GM12864 (cell line): ENCODE measurements around the gene CCSER1.
"Not testable (repeated sequence)": the region's sequence is repeated elsewhere in the genome, so short reads cannot be mapped to it uniquely, and the experiment has no call there.

Experiments used
- DNase-seq: peaks from one replicate; pipeline ENCODE4 v3.0.0-alpha.2; 2011; ENCODE audit warnings: low read depth
- H3K4me3 ChIP-seq: 2 replicates; pipeline ENCODE4 v1.5.1; 2011; ENCODE audit warnings: mild to moderate bottlenecking, low read depth, low read length, control low read depth
- TF ChIP-seq, protein P1 (sequence below): IDR thresholded peaks from 2 replicates; pipeline ENCODE4 v1.5.1; 2011; ENCODE audit warnings: low read depth, mild to moderate bottlenecking, moderate library complexity, low read length, control low read depth, inconsistent platforms; ENCODE audit errors: missing control alignments

The CCSER1 gene

DNA sequence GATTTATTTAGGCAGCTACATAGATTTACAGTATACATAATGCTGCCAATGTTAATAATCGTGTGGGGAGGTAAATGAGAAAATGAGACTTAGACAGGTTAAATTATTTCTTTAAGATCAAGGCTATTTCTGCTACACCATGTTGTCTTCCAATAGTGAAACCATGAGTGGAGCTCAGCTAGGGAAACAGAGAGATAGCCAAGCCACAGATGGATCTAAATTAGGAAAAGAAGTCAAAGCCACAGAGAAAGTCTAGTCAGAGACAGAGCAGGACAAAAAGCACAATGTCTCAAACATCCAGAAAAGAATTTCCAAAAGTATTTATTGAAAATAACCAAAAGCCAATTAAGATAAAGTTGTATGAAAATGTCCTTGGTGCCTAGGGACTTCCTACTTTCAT is 1309.4 kb downstream of the CCSER1 start:
- DNase-seq = no peak
- TF ChIP-seq, protein P1, sequence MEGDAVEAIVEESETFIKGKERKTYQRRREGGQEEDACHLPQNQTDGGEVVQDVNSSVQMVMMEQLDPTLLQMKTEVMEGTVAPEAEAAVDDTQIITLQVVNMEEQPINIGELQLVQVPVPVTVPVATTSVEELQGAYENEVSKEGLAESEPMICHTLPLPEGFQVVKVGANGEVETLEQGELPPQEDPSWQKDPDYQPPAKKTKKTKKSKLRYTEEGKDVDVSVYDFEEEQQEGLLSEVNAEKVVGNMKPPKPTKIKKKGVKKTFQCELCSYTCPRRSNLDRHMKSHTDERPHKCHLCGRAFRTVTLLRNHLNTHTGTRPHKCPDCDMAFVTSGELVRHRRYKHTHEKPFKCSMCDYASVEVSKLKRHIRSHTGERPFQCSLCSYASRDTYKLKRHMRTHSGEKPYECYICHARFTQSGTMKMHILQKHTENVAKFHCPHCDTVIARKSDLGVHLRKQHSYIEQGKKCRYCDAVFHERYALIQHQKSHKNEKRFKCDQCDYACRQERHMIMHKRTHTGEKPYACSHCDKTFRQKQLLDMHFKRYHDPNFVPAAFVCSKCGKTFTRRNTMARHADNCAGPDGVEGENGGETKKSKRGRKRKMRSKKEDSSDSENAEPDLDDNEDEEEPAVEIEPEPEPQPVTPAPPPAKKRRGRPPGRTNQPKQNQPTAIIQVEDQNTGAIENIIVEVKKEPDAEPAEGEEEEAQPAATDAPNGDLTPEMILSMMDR = no peak
- no peak overlapping the region for H3K4me3 ChIP-seq

- no peak for DNase-seq
- TF ChIP-seq, protein P1 = no peak
- no peak overlapping the region for H3K4me3 ChIP-seq
These were observed 1320.0 kb downstream of the CCSER1 start for GRCh38 chr4:91447168-91447567.

DNA sequence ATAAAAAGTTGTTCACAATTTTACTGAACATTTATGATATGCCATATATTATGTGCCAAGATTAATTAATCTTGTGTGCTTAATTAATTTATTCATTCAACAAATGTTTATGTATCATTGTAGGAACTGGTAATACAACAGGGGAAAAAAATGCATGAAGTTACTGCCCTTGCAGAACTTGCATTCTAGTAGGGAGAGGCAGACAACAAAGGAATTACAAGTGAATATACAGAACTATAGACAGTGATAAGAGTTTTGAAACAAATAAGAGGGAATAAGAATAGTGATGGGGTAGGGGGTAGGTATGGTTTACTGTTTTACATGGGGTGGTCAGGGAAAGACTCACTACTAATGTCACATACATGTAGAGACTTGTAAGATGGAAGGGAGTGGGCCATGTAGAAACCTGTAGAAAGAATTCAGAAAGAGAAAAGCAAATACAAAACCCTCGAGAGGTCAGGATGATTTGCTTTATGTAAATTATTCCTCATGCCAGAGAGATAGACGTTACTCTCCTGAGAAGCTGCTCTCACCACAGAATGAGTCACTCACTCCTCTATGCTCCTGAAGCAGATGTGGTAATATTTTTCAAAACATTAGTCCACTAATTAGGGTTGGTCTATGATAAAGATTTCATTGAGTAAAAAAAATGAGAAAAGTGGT is 1321.6 kb downstream of the CCSER1 start:
- no peak overlapping the region for H3K4me3 ChIP-seq
- TF ChIP-seq, protein P1 = no peak
- DNase-seq = no peak

GRCh38 chr4:91454111-91454510 is 1326.9 kb downstream of the CCSER1 start:
- no peak for DNase-seq
- TF ChIP-seq, protein P1 = no peak
- H3K4me3 ChIP-seq = no peak overlapping the region

- DNase-seq, H3K4me3 ChIP-seq: not testable (repeated sequence)
These were observed 1335.4 kb downstream of the CCSER1 start for GRCh38 chr4:91462566-91462965.

DNA sequence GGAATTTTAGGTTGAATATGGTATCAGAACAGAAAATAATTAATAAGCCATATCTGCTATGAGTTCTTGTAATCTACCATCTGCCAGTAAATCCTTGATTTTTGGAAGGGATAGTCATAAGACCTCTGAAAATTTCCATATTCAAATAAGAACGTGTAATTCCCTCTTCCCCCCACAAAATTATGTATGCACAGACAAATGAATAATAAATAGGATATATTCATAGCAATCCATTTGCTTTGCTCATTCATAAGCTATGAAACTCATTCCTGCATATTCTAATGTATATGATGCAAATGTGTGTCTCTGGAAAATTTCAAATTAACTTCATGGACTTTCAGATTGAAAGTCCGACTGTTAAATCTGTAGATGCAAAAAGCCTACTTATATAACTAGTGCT is 1343.5 kb downstream of the CCSER1 start:
- no peak for DNase-seq
- H3K4me3 ChIP-seq = no peak overlapping the region
- TF ChIP-seq, protein P1 = no peak

DNA sequence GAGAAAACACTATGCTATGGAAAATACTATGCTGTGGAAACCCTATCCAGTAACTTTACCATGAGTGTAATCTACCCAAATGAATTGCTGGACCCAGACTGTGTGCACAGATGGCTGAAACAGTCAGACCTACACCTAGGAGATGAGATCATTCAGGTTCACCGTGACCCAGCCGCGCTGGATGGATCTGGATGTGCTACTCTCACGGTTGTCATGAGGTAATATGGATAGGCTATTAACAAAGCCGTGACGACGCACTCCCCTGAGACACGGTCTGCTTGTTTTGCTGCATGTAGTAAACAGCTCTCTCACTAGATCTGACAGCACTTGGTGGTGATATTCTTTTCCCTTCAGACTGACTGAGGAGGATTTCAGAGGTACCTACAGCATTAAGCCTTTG is 1344.1 kb downstream of the CCSER1 start:
- no peak for DNase-seq
- no peak overlapping the region for H3K4me3 ChIP-seq
- TF ChIP-seq, protein P1 = no peak

DNA sequence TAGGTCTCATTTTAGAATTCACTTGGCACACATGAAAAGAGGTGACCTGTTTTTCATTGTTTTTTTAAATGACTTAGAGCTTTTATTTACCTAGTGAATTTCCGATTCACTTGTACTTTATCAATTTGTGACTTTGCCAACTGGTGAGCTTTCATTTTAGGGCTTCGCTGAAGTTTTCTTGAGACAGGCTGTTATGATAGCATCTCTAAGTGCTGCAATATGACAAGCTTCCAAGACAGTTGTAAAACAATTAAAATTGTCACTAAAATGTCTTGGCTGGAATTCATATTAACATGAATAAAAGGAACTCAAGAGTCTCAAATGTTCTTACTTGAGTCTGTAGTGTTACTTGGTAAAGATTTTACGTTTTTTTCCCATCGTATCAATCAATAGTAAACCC is 1344.9 kb downstream of the CCSER1 start:
- TF ChIP-seq, protein P1 = no peak
- no peak for DNase-seq
- no peak overlapping the region for H3K4me3 ChIP-seq
